Endothelial cell of umbilical vein (primary cell): ENCODE measurements around the gene GAS2L2.

Experiments used
- CTCF ChIP-seq, 2 donors: IDR thresholded peaks; 1 replicate in 1 of 2; 2 replicates in 1 of 2; pipeline ENCODE4 v1.5.1; 2011; ENCODE audit warnings: low read length in 2 of 2, mild to moderate bottlenecking in 2 of 2, moderate library complexity in 2 of 2, control low read depth in 1 of 2, inconsistent platforms in 1 of 2, low read depth in 1 of 2; ENCODE audit not compliant: insufficient read depth in 1 of 2; ENCODE audit errors: extremely low read depth in 1 of 2
- EZH2 ChIP-seq: IDR thresholded peaks from 2 replicates; pipeline ENCODE4 v1.6.1; 2012; ENCODE audit warnings: borderline replicate concordance, low read depth, mild to moderate bottlenecking, moderate library complexity, low read length, inconsistent platforms; ENCODE audit not compliant: severe bottlenecking
- TF ChIP-seq, protein P1 (sequence below): IDR thresholded peaks from 2 replicates; pipeline ENCODE4 v1.6.1; 2011; ENCODE audit not compliant: insufficient read depth, insufficient read length

DNA sequence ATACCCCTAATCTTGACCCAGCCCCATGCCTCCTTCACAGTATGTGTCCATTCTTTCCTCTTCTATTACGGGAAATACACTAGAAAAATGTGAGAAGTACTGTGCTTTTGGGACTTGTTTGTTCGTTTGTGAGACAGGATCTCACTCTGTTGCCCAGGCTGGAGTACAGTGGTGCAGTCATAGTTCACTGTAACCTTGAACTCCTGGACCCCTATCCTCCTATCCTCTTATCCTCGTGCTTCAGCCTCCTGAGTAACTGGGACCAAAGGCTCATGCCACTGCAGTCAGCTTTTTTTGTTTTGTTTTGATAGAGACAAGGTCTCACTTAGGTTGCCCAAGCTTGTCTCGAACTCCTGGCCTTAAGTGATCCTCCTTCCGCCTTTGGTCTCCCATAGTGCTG is 51.5 kb downstream of the GAS2L2 start:
- TF ChIP-seq CTCF (IDR thresholded peaks at IDR 0.05; ENCODE audit: extremely low read depth in 1 of 2, insufficient read depth in 1 of 2, low read depth in 1 of 2, low read length in 2 of 2) = no peak
- TF ChIP-seq, protein P1, sequence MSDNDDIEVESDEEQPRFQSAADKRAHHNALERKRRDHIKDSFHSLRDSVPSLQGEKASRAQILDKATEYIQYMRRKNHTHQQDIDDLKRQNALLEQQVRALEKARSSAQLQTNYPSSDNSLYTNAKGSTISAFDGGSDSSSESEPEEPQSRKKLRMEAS = no peak
- no peak for TF ChIP-seq EZH2
